Bronchial epithelial cell (primary cell): Measurements from ENCODE around the gene MLLT6. TPM values are rescaled to one million over a fixed set of nuclear protein-coding genes. Genes with fewer than 3 reads are reported as not detected.

Experiments used
- DNase-seq: peaks from one replicate; pipeline ENCODE4 v3.0.0-alpha.2; 2010; ENCODE audit warnings: low read depth
- FAIRE-seq: peaks from 2 replicates; lab custom pipeline; 2011; peaks lifted over from hg19 to GRCh38; lab: Jason Lieb, UNC
- H3K27me3 ChIP-seq: 2 replicates; pipeline ENCODE4 v1.5.1; 2011; ENCODE audit warnings: low read length; ENCODE audit not compliant: control insufficient read depth, insufficient read depth
- H3K36me3 ChIP-seq: 2 replicates; pipeline ENCODE4 v1.5.1; 2011; ENCODE audit warnings: low read length; ENCODE audit not compliant: control insufficient read depth, insufficient read depth
- H3K4me3 ChIP-seq: 2 replicates; pipeline ENCODE4 v1.5.1; 2011; ENCODE audit warnings: mild to moderate bottlenecking, low read depth, low read length, control low read depth
- total RNA-seq: library from RNA; depleted of rRNA; stranded (reverse); fragments of >200 nt; gene quantifications from 2 replicates; pipeline ENCODE4 v1.2.1, GENCODE V29; 2014
- TF ChIP-seq, protein P1 (sequence below): IDR thresholded peaks from 2 replicates; pipeline ENCODE4 v1.5.1; 2011; ENCODE audit warnings: mild to moderate bottlenecking, moderate library complexity, low read length, control low read depth, inconsistent platforms; ENCODE audit not compliant: insufficient read depth, severe bottlenecking

MLLT6 gene
- total RNA-seq, 1 donor from 2014 or later = 10.8 TPM

DNA sequence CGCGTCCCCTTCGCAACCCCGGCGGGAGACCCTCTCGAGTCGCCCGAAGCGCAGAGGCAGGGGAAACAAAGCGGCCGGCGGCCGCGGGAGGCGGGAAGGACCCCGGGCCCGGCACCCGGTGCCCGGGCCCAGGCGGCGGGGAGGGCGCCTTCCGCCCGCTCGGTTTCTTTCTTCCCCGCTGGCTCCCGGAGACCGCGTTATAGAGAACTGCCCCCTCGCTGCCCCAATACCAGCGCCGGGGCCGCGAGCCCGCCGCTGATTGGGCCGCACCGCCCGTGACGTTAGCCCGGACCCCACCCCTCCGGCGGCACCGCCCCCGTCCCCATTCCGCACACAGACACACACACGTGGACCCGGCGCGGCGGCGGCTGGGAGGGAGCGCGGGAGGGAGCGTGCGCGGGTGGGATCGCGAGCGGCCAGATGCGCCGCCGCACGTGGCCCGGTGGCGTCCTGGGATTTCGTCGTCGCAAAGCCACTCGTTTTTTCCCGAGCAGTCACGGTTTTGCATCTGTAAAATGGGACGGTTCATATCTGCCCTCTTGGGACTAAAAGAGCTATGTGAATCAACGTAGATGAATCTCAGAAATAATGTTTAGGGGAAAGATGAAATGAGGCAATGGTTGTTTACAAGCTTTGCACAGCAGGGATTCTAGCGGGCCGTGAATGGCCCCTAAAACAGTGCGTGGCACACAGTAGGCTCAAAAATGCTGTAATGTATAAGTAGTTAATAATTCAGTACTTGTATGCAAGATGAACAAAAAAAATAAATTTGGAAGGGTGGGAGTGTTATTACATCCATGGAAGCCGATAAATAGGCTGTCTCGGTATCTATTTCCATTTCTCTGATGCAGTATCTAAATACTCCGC, 30.1 kb upstream of the MLLT6 start, which contains the start of gene EPOP:
Gene EPOP (minus strand): TSS at position 209 of the 867 bp plus-strand sequence. CDS start 462 bp downstream, outside the sequence.
- DNase-seq (peak; percentile 58), FAIRE-seq (no peak)
- Histone ChIP-seq H3K36me3 (no peaks in the 10 kb centered on the region), H3K4me3 (peak within 1 kb of the TSS; percentile 53), H3K27me3 (peaks cover 10% of the 10 kb centered on the region)
- TF ChIP-seq, protein P1, sequence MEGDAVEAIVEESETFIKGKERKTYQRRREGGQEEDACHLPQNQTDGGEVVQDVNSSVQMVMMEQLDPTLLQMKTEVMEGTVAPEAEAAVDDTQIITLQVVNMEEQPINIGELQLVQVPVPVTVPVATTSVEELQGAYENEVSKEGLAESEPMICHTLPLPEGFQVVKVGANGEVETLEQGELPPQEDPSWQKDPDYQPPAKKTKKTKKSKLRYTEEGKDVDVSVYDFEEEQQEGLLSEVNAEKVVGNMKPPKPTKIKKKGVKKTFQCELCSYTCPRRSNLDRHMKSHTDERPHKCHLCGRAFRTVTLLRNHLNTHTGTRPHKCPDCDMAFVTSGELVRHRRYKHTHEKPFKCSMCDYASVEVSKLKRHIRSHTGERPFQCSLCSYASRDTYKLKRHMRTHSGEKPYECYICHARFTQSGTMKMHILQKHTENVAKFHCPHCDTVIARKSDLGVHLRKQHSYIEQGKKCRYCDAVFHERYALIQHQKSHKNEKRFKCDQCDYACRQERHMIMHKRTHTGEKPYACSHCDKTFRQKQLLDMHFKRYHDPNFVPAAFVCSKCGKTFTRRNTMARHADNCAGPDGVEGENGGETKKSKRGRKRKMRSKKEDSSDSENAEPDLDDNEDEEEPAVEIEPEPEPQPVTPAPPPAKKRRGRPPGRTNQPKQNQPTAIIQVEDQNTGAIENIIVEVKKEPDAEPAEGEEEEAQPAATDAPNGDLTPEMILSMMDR = no peak

DNA sequence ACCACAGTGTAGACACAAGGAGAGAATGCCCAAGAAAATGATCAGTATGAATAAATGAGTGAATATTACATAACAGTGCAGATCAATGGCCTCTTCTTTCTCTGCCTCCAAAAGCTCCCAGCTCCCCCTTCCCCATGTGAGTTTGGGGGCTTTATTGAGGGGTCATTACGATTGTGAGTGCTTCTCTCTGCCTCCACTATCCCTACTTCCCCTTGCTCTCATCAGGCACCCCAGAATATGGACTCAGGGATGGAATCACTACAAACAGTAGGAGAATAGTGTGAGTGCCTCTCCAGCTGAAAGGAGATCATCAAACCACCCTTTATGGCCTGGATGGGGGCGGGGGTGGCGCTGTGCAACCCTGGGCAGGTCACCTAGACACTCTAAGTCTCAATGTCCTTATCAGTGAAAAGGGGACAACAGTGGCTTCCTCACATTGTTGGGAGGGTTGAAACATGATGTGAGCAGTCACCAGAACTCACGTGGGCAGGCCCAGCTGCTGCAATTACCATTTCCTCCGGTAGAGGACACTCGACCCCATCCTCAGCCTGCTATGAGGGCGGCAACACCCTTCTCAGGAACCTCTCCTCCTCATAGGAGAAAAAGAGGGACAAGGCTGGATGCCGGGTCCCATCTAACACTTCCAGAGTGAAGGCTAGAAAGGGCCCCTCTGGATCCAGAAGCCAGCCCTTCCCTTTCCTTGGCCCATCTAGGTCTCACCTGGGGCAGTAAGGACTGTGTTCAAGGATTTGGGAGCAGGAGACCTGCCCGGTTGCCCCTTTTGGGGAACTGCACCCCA, 28.2 kb upstream of the MLLT6 start:
- Histone ChIP-seq H3K36me3 (no peaks in the 10 kb centered on the region), H3K27me3 (peaks cover 2% of the 10 kb centered on the region), H3K4me3 (no peak overlapping the region)
- TF ChIP-seq, protein P1 = peak; percentile 96
- FAIRE-seq = no peak
- DNase-seq = peak; percentile 75

DNA sequence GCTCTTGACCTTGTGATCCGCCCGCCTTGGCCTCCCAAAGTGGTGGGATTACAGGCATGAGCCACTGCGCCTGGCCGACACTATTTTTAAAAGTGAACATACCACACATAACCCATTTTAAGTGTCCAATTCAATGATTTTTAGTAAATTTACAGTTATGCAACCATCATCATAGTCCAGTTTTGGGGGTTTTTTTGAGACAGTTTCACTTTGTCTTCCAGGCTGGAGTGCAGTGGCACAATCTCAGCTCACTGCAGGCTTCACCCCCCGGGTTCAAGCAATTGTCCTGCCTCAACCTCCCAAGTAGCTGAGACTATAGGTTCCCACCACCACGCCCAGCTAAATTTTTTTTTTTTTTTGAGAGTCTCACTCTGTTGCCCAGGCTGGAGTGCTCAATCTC, 27.3 kb upstream of the MLLT6 start:
- peaks cover 2% of the 10 kb centered on the region for H3K27me3 ChIP-seq
- no peak overlapping the region for H3K4me3 ChIP-seq
- H3K36me3 ChIP-seq = no peaks in the 10 kb centered on the region
- TF ChIP-seq, protein P1 = no peak
- DNase-seq (no peak), FAIRE-seq (no peak)

DNA sequence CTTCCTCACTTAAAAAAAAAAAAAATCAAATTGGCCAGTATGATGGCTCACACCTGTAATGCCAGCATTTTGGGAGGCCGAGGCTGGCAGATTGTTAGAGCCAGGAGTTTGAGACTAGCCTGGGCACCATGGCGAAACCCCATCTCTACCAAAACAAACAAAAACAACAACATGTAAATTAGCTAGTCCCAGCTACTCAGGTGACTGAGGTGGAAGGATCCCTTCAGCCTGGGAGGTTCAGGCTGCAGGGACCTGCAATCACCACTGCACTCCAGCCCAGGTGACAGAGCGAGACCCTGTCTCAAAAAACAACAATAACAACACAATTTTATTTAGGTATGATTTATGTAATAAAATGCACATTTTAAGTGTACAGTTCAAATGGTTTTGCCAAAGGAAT, 24.0 kb upstream of the MLLT6 start:
- DNase-seq (no peak), FAIRE-seq (no peak)
- TF ChIP-seq, protein P1 = no peak

DNA sequence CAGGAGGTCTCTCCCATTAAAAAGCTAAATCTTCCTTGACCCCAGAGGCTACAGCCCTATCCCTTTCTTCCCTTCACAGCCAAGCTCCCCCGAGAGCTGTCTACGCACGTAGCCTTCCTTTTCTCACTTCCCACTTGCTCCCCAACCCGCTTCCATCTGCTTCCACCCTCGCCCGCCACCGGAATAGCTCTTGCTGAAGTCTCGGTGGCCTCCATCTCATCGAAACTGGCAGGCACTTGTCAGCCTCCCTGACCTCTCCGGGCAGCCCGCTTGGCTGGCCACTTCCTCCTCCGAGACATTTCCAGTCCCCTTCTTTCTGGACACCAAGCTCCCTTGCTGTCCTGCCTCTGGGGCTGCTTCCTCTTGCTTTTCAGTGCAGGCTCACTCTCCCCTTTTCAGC, 19.6 kb upstream of the MLLT6 start:
- DNase-seq = no peak
- Histone ChIP-seq H3K27me3 (peaks cover 1% of the 10 kb centered on the region), H3K4me3 (no peak overlapping the region), H3K36me3 (no peaks in the 10 kb centered on the region)
- FAIRE-seq = no peak
- TF ChIP-seq, protein P1 = no peak

More for the DNA sequence above, 24.0 kb upstream of the MLLT6 start:
- H3K36me3 ChIP-seq = no peaks in the 10 kb centered on the region
- H3K27me3 ChIP-seq = peaks cover 1% of the 10 kb centered on the region
- no peak overlapping the region for H3K4me3 ChIP-seq
